IMR-90 (cell line): ENCODE measurements around the gene SEMA4A. TPM values are rescaled to one million over a fixed set of nuclear protein-coding genes. Genes with fewer than 3 reads are reported as not detected.

Experiments
- ATAC-seq: fragments of 200-7000 bp; cut with Tn5 transposase; 2 replicates; pipeline ENCODE4 v1.9.1; 2020; ENCODE audit warnings: low read depth, mild to moderate bottlenecking, moderate library complexity
- BruUV-seq: library from RNA; stranded (reverse); fragments of 400-500 nt; replicated peaks from 2 replicates; lab custom pipeline; 2021; lab: Mats Ljungman, UMichigan
- CTCF ChIA-PET: fragments of 300-600 bp; formaldehyde crosslinking; extraction: SDS; loops from one replicate; lab custom pipeline; 2021; ENCODE audit warnings: antibody characterized with exemption; lab: Yijun Ruan, JAX
- POLR2A ChIA-PET: fragments of 300-600 bp; sonication (Branson Sonifier 250); formaldehyde crosslinking; loops from one replicate; lab custom pipeline; 2022; ENCODE audit warnings: antibody characterized with exemption; ENCODE audit not compliant: unreplicated experiment; lab: Charles Lee
- DNase-seq: peaks from one replicate; pipeline ENCODE4 v3.0.0; 2013
- H2AFZ ChIP-seq: replicated peaks from 2 replicates; pipeline ENCODE3; 2013; ENCODE audit warnings: low read length, mild to moderate bottlenecking; ENCODE audit not compliant: poor library complexity
- H2AK5ac ChIP-seq: 2 replicates; pipeline ENCODE4 v1.6.1; 2013; ENCODE audit warnings: low read depth, low read length, inconsistent platforms
- H2AK9ac ChIP-seq: replicated peaks from 2 replicates; pipeline ENCODE3; 2013; ENCODE audit warnings: mild to moderate bottlenecking, low read depth, low read length, moderate library complexity; ENCODE audit not compliant: poor library complexity
- H2BK120ac ChIP-seq: 2 replicates; pipeline ENCODE4 v1.6.1; 2013; ENCODE audit warnings: low read depth, low read length, inconsistent platforms
- H2BK15ac ChIP-seq: 3 replicates; pipeline ENCODE4 v1.6.1; 2013; ENCODE audit warnings: low read depth, low read length, inconsistent platforms
- H2BK20ac ChIP-seq: 2 replicates; pipeline ENCODE4 v1.6.1; 2013; ENCODE audit warnings: low read depth, mild to moderate bottlenecking, inconsistent platforms, low read length, moderate library complexity
- H2BK5ac ChIP-seq: 2 replicates; pipeline ENCODE4 v1.6.1; 2013; ENCODE audit warnings: mild to moderate bottlenecking, low read depth, low read length, inconsistent platforms; ENCODE audit not compliant: poor library complexity, severe bottlenecking
- H3K14ac ChIP-seq: replicated peaks from 2 replicates; pipeline ENCODE4 v1.6.1; 2013; ENCODE audit warnings: low read depth, low read length, inconsistent platforms
- H3K18ac ChIP-seq: 2 replicates; pipeline ENCODE4 v1.6.1; 2013; ENCODE audit warnings: low read depth, low read length, control low read depth
- H3K23ac ChIP-seq: 2 replicates; pipeline ENCODE4 v1.6.1; 2013; ENCODE audit warnings: low read depth, low read length, inconsistent platforms
- H3K27ac ChIP-seq: 2 replicates; pipeline ENCODE4 v1.5.1; 2013; ENCODE audit warnings: mild to moderate bottlenecking, control low read depth, low read length; ENCODE audit not compliant: insufficient read depth
- H3K27me3 ChIP-seq: 2 replicates; pipeline ENCODE4 v1.6.1; 2013; ENCODE audit warnings: low read length; ENCODE audit not compliant: control insufficient read depth, insufficient read depth
- H3K36me3 ChIP-seq: 2 replicates; pipeline ENCODE4 v1.6.1; 2013; ENCODE audit warnings: low read length, mixed read lengths; ENCODE audit not compliant: control insufficient read depth, insufficient read depth
- H3K4ac ChIP-seq: 2 replicates; pipeline ENCODE4 v1.6.1; 2013; ENCODE audit warnings: low read depth, low read length, inconsistent platforms
- H3K4me1 ChIP-seq: 2 replicates; pipeline ENCODE4 v1.6.1; 2013; ENCODE audit warnings: low read length, mixed read lengths; ENCODE audit not compliant: control insufficient read depth, insufficient read depth
- H3K4me2 ChIP-seq: 2 replicates; pipeline ENCODE4 v1.6.1; 2013; ENCODE audit warnings: low read depth, mild to moderate bottlenecking, control low read depth, low read length, moderate library complexity
- H3K4me3 ChIP-seq: 2 replicates; pipeline ENCODE4 v1.5.1; 2013; ENCODE audit warnings: low read depth, mild to moderate bottlenecking, control low read depth, low read length, moderate library complexity; ENCODE audit not compliant: insufficient read depth
- H3K56ac ChIP-seq: 2 replicates; pipeline ENCODE4 v1.6.1; 2013; ENCODE audit warnings: low read length, inconsistent platforms; ENCODE audit not compliant: insufficient read depth; ENCODE audit errors: extremely low read depth
- H3K79me1 ChIP-seq, 2 experiments: 2 replicates each; pipeline ENCODE4 v1.6.1; 2013; ENCODE audit warnings: low read length in 2 of 2, inconsistent platforms in 1 of 2, low read depth in 1 of 2
- H3K9ac ChIP-seq: 2 replicates; pipeline ENCODE4 v1.6.1; 2013; ENCODE audit warnings: low read depth, low read length, control low read depth
- H3K9me1 ChIP-seq: 2 replicates; pipeline ENCODE4 v1.6.1; 2013; ENCODE audit warnings: low read length, inconsistent platforms; ENCODE audit not compliant: insufficient read depth
- H3K9me3 ChIP-seq: 2 replicates; pipeline ENCODE4 v1.6.1; 2013; ENCODE audit warnings: low read length; ENCODE audit not compliant: control insufficient read depth, insufficient read depth
- H4K20me1 ChIP-seq: 2 replicates; pipeline ENCODE4 v1.6.1; 2013; ENCODE audit warnings: low read length, inconsistent platforms; ENCODE audit not compliant: insufficient read depth
- H4K5ac ChIP-seq: 2 replicates; pipeline ENCODE4 v1.6.1; 2013; ENCODE audit warnings: mild to moderate bottlenecking, low read depth, low read length, control low read depth
- H4K8ac ChIP-seq, 2 experiments: 2 replicates each; pipeline ENCODE4 v1.6.1; 2013; ENCODE audit warnings: low read depth in 2 of 2, low read length in 2 of 2, control low read depth in 1 of 2, inconsistent platforms in 1 of 2
- H4K91ac ChIP-seq: 2 replicates; pipeline ENCODE4 v1.6.1; 2013; ENCODE audit warnings: low read depth, low read length, inconsistent platforms; ENCODE audit not compliant: insufficient read depth
- CEBPB ChIP-seq: IDR thresholded peaks from 2 replicates; pipeline ENCODE4 v1.6.1; 2012; ENCODE audit warnings: low read depth, low read length, improper control_type of control experiment
- CHD1 ChIP-seq: IDR thresholded peaks from 2 replicates; pipeline ENCODE4 v1.6.1; 2012; ENCODE audit warnings: low read depth, low read length, improper control_type of control experiment
- FOS ChIP-seq: fragments of 150-350 bp; IDR thresholded peaks from 2 replicates; pipeline ENCODE4 v1.6.1; 2016; ENCODE audit warnings: low read depth, low read length
- MAZ ChIP-seq: IDR thresholded peaks from 2 replicates; pipeline ENCODE4 v1.6.1; 2012; ENCODE audit warnings: low read depth, mild to moderate bottlenecking, low read length, improper control_type of control experiment, moderate library complexity, borderline replicate concordance
- MXI1 ChIP-seq: IDR thresholded peaks from 2 replicates; pipeline ENCODE4 v1.6.1; 2012; ENCODE audit warnings: low read depth, mild to moderate bottlenecking, low read length, moderate library complexity, borderline replicate concordance
- NFE2L2 ChIP-seq: fragments of 150-350 bp; IDR thresholded peaks from 2 replicates; pipeline ENCODE4 v1.6.1; 2016; ENCODE audit warnings: low read depth, mild to moderate bottlenecking, low read length
- POLR2A ChIP-seq: IDR thresholded peaks from 2 replicates; pipeline ENCODE4 v1.6.1; 2012; ENCODE audit warnings: mild to moderate bottlenecking, low read depth, low read length
- RCOR1 ChIP-seq: IDR thresholded peaks from 2 replicates; pipeline ENCODE4 v1.6.1; 2012; ENCODE audit warnings: mild to moderate bottlenecking, low read length, improper control_type of control experiment; ENCODE audit not compliant: insufficient replicate concordance
- RFX5 ChIP-seq: IDR thresholded peaks from 2 replicates; pipeline ENCODE4 v1.8.0; 2012; ENCODE audit warnings: low read depth, mild to moderate bottlenecking, low read length, moderate library complexity
- WGBS, 2 experiments: methylation state at CpG; one replicate each; pipeline versions ENCODE4 v1.1.5 to v1.1.7; 2013; ENCODE audit warnings: missing lambda C conversion rate in 2 of 2; ENCODE audit not compliant: insufficient read length in 1 of 2; ENCODE audit errors: extremely low coverage in 2 of 2; 5-methylcytosine and 5-hydroxymethylcytosine counted together
- dilution Hi-C: fragments of 300-500 bp; cut with HindIII; formaldehyde crosslinking; loops from one replicate; pipeline ENCODE4 v1.14.3; 2018; ENCODE audit warnings: low sequenced_read_pairs; ENCODE audit not compliant: unreplicated experiment
- in situ Hi-C: fragments of 300-500 bp; cut with MboI; formaldehyde crosslinking; loops from 3 replicates; pipeline ENCODE4 v1.14.3; 2019; ENCODE audit warnings: low sequenced_read_pairs, inconsistent platforms, mixed read lengths
- intact Hi-C: fragments of 100-400 bp; cut with micrococcal nuclease; formaldehyde crosslinking; loops from 2 replicates; pipeline ENCODE4 v1.10.0; 2022
- polyA plus RNA-seq, 3 experiments: library from polyadenylated mRNA; depleted of rRNA; stranded (reverse); fragments of >200 nt; gene quantifications; 2 replicates each; pipeline ENCODE4 v1.2.3, GENCODE V29; 2012; ENCODE audit warnings: low replicate concordance in 1 of 3
- total RNA-seq: library from RNA; depleted of rRNA; stranded (reverse); fragments of >200 nt; gene quantifications from 2 replicates; pipeline ENCODE4 v1.2.3, GENCODE V29; 2012
- TF ChIP-seq, protein P1 (sequence below): fragments of 150-350 bp; IDR thresholded peaks from 2 replicates; pipeline ENCODE4 v1.6.1; 2016; ENCODE audit warnings: low read depth, mild to moderate bottlenecking, low read length, moderate library complexity, borderline replicate concordance
- TF ChIP-seq, protein P2 (sequence below): conservative IDR thresholded peaks from 2 replicates; pipeline ENCODE4 v1.5.1; 2012; ENCODE audit warnings: mild to moderate bottlenecking, low read depth, low read length, improper control_type of control experiment
- TF ChIP-seq, protein P3 (sequence below): fragments of 150-350 bp; IDR thresholded peaks from 2 replicates; pipeline ENCODE4 v1.6.1; 2017; ENCODE audit warnings: mild to moderate bottlenecking, antibody characterized with exemption, low read length, low read depth

SEMA4A gene
- total and polyA plus RNA-seq, 2 of the 4 experiments (the other 2 are of a cell fraction) = 0.18 to 0.86 TPM

DNA sequence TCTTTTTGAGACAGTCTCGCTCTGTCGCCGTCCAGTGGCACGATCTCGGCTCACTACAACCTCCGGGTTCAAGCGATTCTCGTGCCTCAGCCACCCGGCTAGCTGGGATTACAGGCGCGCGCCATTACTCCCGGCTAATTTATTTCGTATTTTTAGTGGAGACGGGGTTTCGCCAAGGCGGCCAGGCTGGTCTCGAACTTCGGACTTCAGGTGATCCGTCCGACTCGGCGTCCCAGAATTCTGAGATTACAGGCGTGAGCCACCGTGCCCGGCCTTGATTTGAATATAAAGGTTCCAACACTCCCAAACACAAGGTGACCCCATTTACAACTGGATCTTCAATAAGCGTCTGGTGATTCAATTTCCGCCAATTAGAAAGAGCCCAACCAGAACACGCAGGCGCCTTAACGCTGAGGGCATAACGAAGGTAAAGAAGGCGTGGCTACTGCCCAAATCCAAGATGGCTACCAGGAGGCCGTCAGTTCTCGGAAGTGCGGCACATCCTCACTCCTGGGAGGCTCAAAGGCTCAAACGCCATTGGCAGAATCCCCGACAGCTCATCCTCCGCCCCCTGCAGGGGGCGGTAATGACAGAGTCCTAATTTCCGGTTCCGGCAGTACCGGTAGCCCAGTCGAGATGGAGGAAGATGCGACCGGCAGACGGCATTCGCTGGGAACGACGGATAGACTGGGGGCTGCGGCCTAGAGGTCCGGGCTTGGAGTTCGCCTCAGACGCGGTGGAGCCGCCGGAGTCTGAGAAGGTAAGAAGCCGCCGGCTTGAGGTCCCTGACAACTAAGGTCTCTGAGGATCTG, 40.3 kb downstream of the SEMA4A start, which contains the start of gene SLC25A44:
Gene SLC25A44 (plus strand): TSS at position 617 of the 812 bp plus-strand sequence. CDS start 5,744 bp downstream, outside the sequence.
- CTCF ChIA-PET = interaction anchor here (0.7 kb wide), 1 partner anchor 103 kb away, joined by 6 read pairs; no protein-coding TSS in a partner anchor
- peak within 1 kb of the TSS; percentile 62 for H4K5ac ChIP-seq
- BruUV-seq = TSS peak; percentile 77
- peak within 1 kb of the TSS; percentile 93 for H2AK5ac ChIP-seq
- in situ Hi-C loops = no loop called here
- H3K56ac ChIP-seq = peak within 1 kb of the TSS; percentile 72
- peaks cover 12% of the 10 kb centered on the region for H3K9me1 ChIP-seq
- H3K27me3 ChIP-seq = no peaks in the 10 kb centered on the region
- peak within 1 kb of the TSS; percentile 93 for H3K23ac ChIP-seq
- H3K4me1 ChIP-seq = no peaks in the 10 kb centered on the region
- peak within 1 kb of the TSS; percentile 20; the same call in 1 of the 2 replicates for H3K18ac ChIP-seq
- peak within 1 kb of the TSS; percentile 89 for H2AK9ac ChIP-seq
- peak within 1 kb of the TSS; percentile 57; the same call in 1 of the 3 replicates for H2BK15ac ChIP-seq
- H3K9me3 ChIP-seq = no peaks in the 10 kb centered on the region
- H3K14ac ChIP-seq = peak within 1 kb of the TSS; percentile 87
- H2AFZ ChIP-seq = peak within 1 kb of the TSS; percentile 93
- H3K4me3 ChIP-seq = peak within 1 kb of the TSS; percentile 60
- H4K8ac ChIP-seq = peak within 1 kb of the TSS; percentile 84 to 94
- peak within 1 kb of the TSS; percentile 79 for H3K4me2 ChIP-seq
- H4K20me1 ChIP-seq = peaks cover 13% of the 10 kb centered on the region
- POLR2A ChIA-PET = interaction anchor here (0.5 to 1.5 kb wide), 4 partner anchors 16 to 217 kb away, joined by 3 to 16 read pairs (median 4); partner anchors contain the start of gene PMF1
- peak within 1 kb of the TSS; percentile 48 for H4K91ac ChIP-seq
- H2BK120ac ChIP-seq = peak within 1 kb of the TSS; percentile 53
- H3K27ac ChIP-seq = peak within 1 kb of the TSS; percentile 68
- H2BK20ac ChIP-seq = no peak within 1 kb of the TSS
- peak within 1 kb of the TSS; percentile 86 for H3K4ac ChIP-seq
- intact Hi-C loops = loop anchor here (2.0 kb wide), 1 partner anchor 47 kb away; no protein-coding TSS in a partner anchor
- DNase-seq = peak; percentile 99
- WGBS, 2 experiments = 0% methylated on average over 10 of the region's 59 CpGs; no CpG with 5 or more reads in 1 of the 2 experiments
- peak within 1 kb of the TSS; percentile 82 for H3K9ac ChIP-seq
- dilution Hi-C loops = no loop called here
- peaks cover 22 to 45% of the 10 kb centered on the region in 2 experiments for H3K79me1 ChIP-seq
- H3K36me3 ChIP-seq = peaks cover 7% of the 10 kb centered on the region; the same call in 1 of the 2 replicates
- ATAC-seq = peak; percentile 99
- H2BK5ac ChIP-seq = peak within 1 kb of the TSS; percentile 57
- TF ChIP-seq CHD1 (no peak), MXI1 (peak; percentile 25; the same call in 1 of the 2 replicates), NFE2L2 (no peak), POLR2A (peak; percentile 92), RCOR1 (no peak), FOS (0 out of 2 replicates have a peak, but pooled peaks have one; percentile 2), RFX5 (no peak), CEBPB (peak; percentile 0; the same call in 1 of the 2 replicates), MAZ (peak; percentile 82; the same call in 1 of the 2 replicates)
- TF ChIP-seq, protein P1, sequence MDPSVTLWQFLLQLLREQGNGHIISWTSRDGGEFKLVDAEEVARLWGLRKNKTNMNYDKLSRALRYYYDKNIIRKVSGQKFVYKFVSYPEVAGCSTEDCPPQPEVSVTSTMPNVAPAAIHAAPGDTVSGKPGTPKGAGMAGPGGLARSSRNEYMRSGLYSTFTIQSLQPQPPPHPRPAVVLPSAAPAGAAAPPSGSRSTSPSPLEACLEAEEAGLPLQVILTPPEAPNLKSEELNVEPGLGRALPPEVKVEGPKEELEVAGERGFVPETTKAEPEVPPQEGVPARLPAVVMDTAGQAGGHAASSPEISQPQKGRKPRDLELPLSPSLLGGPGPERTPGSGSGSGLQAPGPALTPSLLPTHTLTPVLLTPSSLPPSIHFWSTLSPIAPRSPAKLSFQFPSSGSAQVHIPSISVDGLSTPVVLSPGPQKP = no peak
- TF ChIP-seq, protein P2, sequence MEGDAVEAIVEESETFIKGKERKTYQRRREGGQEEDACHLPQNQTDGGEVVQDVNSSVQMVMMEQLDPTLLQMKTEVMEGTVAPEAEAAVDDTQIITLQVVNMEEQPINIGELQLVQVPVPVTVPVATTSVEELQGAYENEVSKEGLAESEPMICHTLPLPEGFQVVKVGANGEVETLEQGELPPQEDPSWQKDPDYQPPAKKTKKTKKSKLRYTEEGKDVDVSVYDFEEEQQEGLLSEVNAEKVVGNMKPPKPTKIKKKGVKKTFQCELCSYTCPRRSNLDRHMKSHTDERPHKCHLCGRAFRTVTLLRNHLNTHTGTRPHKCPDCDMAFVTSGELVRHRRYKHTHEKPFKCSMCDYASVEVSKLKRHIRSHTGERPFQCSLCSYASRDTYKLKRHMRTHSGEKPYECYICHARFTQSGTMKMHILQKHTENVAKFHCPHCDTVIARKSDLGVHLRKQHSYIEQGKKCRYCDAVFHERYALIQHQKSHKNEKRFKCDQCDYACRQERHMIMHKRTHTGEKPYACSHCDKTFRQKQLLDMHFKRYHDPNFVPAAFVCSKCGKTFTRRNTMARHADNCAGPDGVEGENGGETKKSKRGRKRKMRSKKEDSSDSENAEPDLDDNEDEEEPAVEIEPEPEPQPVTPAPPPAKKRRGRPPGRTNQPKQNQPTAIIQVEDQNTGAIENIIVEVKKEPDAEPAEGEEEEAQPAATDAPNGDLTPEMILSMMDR = peak; percentile 61
- TF ChIP-seq, protein P3, sequence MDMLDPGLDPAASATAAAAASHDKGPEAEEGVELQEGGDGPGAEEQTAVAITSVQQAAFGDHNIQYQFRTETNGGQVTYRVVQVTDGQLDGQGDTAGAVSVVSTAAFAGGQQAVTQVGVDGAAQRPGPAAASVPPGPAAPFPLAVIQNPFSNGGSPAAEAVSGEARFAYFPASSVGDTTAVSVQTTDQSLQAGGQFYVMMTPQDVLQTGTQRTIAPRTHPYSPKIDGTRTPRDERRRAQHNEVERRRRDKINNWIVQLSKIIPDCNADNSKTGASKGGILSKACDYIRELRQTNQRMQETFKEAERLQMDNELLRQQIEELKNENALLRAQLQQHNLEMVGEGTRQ = peak; percentile 54; the same call in 1 of the 2 replicates
